Activated gamma-delta T cell (primary cell): ENCODE measurements around the gene FLVCR2.
A peak's percentile ranks its signal among the peaks of the same experiment; 100 is the strongest.

Experiments
- DNase-seq: peaks from one replicate; lab custom pipeline; 2025; lab: John Stamatoyannopoulos, UW
- total RNA-seq, 2 donors: gene quantifications; one replicate each; lab custom pipeline; 2026; lab: John Stamatoyannopoulos, UW

The FLVCR2 gene
- 2.5 to 4.0 reads per million in 2 donors for total RNA-seq

GRCh38 chr14:75578102-75578785 is at the start of gene FLVCR2:
Gene FLVCR2 (plus strand): TSS chr14:75578620. CDS start chr14:75578973, 353 bp downstream.
- peak; percentile 30 for DNase-seq

- no peak for DNase-seq
Measured at GRCh38 chr14:75531256-75531655, 47.2 kb upstream of the FLVCR2 start.

GRCh38 chr14:75531660-75532317 is 46.6 kb upstream of the FLVCR2 start:
- DNase-seq: no peak

GRCh38 chr14:75533791-75534555 is 44.4 kb upstream of the FLVCR2 start:
- DNase-seq: no peak

- DNase-seq: no peak
Measured at GRCh38 chr14:75535164-75535898, 43.1 kb upstream of the FLVCR2 start.

- no peak for DNase-seq
Measured at GRCh38 chr14:75537071-75537470, 41.3 kb upstream of the FLVCR2 start.

- DNase-seq: no peak
Measured at GRCh38 chr14:75539162-75539560, 39.3 kb upstream of the FLVCR2 start.

- no peak for DNase-seq
Measured at GRCh38 chr14:75539561-75540478, 38.6 kb upstream of the FLVCR2 start.

- DNase-seq: no peak
Measured at GRCh38 chr14:75540479-75540851, 38.0 kb upstream of the FLVCR2 start.

GRCh38 chr14:75542588-75543091 is 35.8 kb upstream of the FLVCR2 start:
- DNase-seq: no peak

GRCh38 chr14:75543253-75543652 is 35.2 kb upstream of the FLVCR2 start:
- no peak for DNase-seq

GRCh38 chr14:75543786-75544185 is 34.6 kb upstream of the FLVCR2 start:
- DNase-seq: no peak

- no peak for DNase-seq
Measured at GRCh38 chr14:75545907-75546306, 32.5 kb upstream of the FLVCR2 start.

GRCh38 chr14:75547552-75548250 is 30.7 kb upstream of the FLVCR2 start:
- DNase-seq: no peak

GRCh38 chr14:75548544-75548943 is 29.9 kb upstream of the FLVCR2 start:
- DNase-seq: no peak

- DNase-seq: no peak
Measured at GRCh38 chr14:75549169-75549568, 29.3 kb upstream of the FLVCR2 start.

- no peak for DNase-seq
Measured at GRCh38 chr14:75551021-75551420, 27.4 kb upstream of the FLVCR2 start.

GRCh38 chr14:75553157-75553556 is 25.3 kb upstream of the FLVCR2 start:
- no peak for DNase-seq

- DNase-seq: no peak
Measured at GRCh38 chr14:75553761-75554364, 24.6 kb upstream of the FLVCR2 start.

GRCh38 chr14:75554482-75554881 is 23.9 kb upstream of the FLVCR2 start:
- DNase-seq: no peak
